K562 (cell line): ENCODE measurements around the gene CACNA1S. TPM values are rescaled to one million over a fixed set of nuclear protein-coding genes. Genes with fewer than 3 reads are reported as not detected.

Source experiments
- CHD1 ChIP-seq: fragments of 200-600 bp; sonication (generic); IDR thresholded peaks from one replicate; pipeline ENCODE4 v1.6.1; 2012; ENCODE audit warnings: mild to moderate bottlenecking, moderate library complexity, low read length, inconsistent platforms
- POLR2B ChIP-seq: fragments of 450-650 bp; IDR thresholded peaks from 2 replicates; pipeline ENCODE4 v1.6.1; 2018; ENCODE audit warnings: low read depth; ENCODE audit not compliant: partially characterized antibody
- POLR2H ChIP-seq: IDR thresholded peaks from 2 replicates; pipeline ENCODE4 v1.6.1; 2016; ENCODE audit warnings: missing genetic modification characterization, low read depth, mild to moderate bottlenecking, control low read depth, missing compliant biosample characterization, moderate library complexity
- SLC30A9 ChIP-seq: fragments of 250-450 bp; sonication (Bioruptor Pico); IDR thresholded peaks from 2 replicates; pipeline ENCODE4 v1.8.0; 2022; ENCODE audit warnings: mild to moderate bottlenecking, moderate library complexity
- ZC3H11A ChIP-seq: IDR thresholded peaks from 2 replicates; pipeline ENCODE4 v1.6.1; 2012; ENCODE audit warnings: low read depth, low read length, improper control_type of control experiment
- polyA plus RNA-seq, 8 experiments: library from polyadenylated mRNA; depleted of rRNA in 4 of 8; stranded (reverse) in 5 of 8; unstranded in 3 of 8; fragments of >200 nt; fragmentation: Nextera tagmentation in 2 of 8; fragmentation: Illumina TruSeq in 1 of 8; extraction: Ambion mirVana in 2 of 8; extraction: Trizol in 1 of 8; gene quantifications; 2 replicates each; pipeline versions ENCODE4 v1.2.1 to v1.2.3, GENCODE V29; 2011 to 2014; ENCODE audit warnings: inconsistent platforms in 1 of 8, missing spikeins in 1 of 8
- total RNA-seq, 7 experiments: library from RNA; depleted of rRNA in 6 of 7; stranded (reverse); fragments of >200 nt in 6 of 7; fragmentation: Illumina TruSeq in 2 of 7; extraction: Trizol in 2 of 7; gene quantifications; 2 replicates each; pipeline versions ENCODE4 v1.2.1 to v1.2.3, GENCODE V29; 2011 to 2021; ENCODE audit warnings: low replicate concordance in 1 of 7
- TF ChIP-seq, protein P1 (sequence below): fragments of 250-450 bp; sonication (Bioruptor Pico); IDR thresholded peaks from 2 replicates; pipeline ENCODE4 v1.4.0; 2020; ENCODE audit warnings: mild to moderate bottlenecking, moderate library complexity
- TF ChIP-seq, protein P2 (sequence below): fragments of 450-650 bp; IDR thresholded peaks from 2 replicates; pipeline ENCODE4 v1.6.1; 2018; ENCODE audit warnings: mild to moderate bottlenecking, low read depth; ENCODE audit not compliant: partially characterized antibody
- TF ChIP-seq, protein P3 (sequence below): fragments of 250-450 bp; sonication (Bioruptor Pico); IDR thresholded peaks from 2 replicates; pipeline ENCODE4 v1.4.0; 2020; ENCODE audit warnings: borderline replicate concordance
- TF ChIP-seq, protein P4 (sequence below): fragments of 250-450 bp; sonication (Bioruptor Pico); IDR thresholded peaks from 2 replicates; pipeline ENCODE4 v1.8.0; 2022; ENCODE audit warnings: inconsistent platforms
- TF ChIP-seq, protein P5 (sequence below): fragments of 150-350 bp; conservative IDR thresholded peaks from 2 replicates; pipeline ENCODE4 v1.6.1; 2014; ENCODE audit warnings: low read length
- TF ChIP-seq, protein P6 (sequence below): fragments of 450-650 bp; IDR thresholded peaks from 2 replicates; pipeline ENCODE4 v1.6.1; 2016; ENCODE audit warnings: mild to moderate bottlenecking

The CACNA1S gene
- total and polyA plus RNA-seq, 9 of the 15 experiments (the other 6 are each of a cell fraction or from before 2014, with no cell fraction given), result not detected

DNA sequence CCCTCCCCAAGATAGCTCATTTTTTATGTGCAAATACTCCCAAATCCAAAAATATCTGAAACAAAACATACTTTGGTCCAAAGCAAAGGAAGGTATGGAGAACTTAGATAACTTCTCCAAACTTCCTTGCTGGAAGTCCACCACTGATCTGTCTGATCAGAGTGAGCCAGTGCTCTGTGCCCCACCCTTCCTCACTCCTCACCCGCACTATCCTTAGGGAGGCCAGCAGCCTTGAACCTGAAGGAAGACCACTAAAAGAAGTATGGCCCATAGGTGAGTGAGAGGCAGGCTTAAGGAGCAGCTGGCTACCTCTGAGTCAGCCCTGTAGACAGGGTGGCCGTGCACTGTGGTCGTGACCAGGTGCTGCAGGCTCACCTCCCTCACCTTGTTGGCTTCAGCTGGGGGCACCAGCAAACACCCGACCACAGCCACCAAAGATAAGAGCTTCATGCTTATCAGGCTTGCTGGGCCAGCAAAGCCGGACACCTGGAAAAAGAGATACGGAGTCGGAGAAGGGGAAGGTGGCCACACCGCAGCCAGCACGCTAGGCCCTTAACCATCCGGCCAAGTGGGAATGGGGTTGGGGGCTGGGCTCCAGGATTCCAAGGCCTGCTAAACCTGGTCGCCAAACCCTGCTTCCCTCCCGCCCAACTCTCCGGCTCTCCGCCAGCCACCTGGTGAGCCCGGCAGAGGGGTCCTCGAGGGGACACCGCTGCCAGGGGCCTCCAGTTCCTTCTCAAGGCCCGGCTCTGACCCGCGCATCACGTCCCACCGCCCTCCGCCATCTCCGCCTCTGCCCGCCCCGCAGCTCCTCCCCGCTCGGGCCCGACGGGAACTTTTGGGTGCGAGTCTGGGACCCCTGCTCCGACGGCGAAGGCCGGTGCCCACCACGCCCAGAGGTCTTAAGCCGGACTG is 41.5 kb upstream of the CACNA1S start (continued):
- TF ChIP-seq, protein P1, sequence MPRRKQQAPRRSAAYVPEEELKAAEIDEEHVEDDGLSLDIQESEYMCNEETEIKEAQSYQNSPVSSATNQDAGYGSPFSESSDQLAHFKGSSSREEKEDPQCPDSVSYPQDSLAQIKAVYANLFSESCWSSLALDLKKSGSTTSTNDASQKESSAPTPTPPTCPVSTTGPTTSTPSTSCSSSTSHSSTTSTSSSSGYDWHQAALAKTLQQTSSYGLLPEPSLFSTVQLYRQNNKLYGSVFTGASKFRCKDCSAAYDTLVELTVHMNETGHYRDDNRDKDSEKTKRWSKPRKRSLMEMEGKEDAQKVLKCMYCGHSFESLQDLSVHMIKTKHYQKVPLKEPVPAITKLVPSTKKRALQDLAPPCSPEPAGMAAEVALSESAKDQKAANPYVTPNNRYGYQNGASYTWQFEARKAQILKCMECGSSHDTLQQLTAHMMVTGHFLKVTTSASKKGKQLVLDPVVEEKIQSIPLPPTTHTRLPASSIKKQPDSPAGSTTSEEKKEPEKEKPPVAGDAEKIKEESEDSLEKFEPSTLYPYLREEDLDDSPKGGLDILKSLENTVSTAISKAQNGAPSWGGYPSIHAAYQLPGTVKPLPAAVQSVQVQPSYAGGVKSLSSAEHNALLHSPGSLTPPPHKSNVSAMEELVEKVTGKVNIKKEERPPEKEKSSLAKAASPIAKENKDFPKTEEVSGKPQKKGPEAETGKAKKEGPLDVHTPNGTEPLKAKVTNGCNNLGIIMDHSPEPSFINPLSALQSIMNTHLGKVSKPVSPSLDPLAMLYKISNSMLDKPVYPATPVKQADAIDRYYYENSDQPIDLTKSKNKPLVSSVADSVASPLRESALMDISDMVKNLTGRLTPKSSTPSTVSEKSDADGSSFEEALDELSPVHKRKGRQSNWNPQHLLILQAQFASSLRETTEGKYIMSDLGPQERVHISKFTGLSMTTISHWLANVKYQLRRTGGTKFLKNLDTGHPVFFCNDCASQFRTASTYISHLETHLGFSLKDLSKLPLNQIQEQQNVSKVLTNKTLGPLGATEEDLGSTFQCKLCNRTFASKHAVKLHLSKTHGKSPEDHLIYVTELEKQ, result no peak
- TF ChIP-seq POLR2B, result no peak
- TF ChIP-seq, protein P2, sequence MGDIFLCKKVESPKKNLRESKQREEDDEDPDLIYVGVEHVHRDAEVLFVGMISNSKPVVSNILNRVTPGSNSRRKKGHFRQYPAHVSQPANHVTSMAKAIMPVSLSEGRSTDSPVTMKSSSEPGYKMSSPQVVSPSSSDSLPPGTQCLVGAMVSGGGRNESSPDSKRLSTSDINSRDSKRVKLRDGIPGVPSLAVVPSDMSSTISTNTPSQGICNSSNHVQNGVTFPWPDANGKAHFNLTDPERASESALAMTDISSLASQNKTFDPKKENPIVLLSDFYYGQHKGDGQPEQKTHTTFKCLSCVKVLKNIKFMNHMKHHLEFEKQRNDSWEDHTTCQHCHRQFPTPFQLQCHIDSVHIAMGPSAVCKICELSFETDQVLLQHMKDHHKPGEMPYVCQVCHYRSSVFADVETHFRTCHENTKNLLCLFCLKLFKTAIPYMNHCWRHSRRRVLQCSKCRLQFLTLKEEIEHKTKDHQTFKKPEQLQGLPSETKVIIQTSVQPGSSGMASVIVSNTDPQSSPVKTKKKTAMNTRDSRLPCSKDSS, result no peak
- TF ChIP-seq CHD1, result no peak
- TF ChIP-seq, protein P3, sequence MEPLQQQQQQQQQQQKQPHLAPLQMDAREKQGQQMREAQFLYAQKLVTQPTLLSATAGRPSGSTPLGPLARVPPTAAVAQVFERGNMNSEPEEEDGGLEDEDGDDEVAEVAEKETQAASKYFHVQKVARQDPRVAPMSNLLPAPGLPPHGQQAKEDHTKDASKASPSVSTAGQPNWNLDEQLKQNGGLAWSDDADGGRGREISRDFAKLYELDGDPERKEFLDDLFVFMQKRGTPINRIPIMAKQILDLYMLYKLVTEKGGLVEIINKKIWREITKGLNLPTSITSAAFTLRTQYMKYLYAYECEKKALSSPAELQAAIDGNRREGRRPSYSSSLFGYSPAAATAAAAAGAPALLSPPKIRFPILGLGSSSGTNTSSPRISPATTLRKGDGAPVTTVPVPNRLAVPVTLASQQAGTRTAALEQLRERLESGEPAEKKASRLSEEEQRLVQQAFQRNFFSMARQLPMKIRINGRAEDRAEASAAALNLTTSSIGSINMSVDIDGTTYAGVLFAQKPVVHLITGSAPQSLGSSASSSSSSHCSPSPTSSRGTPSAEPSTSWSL (CRISPR knock-in tag), result no peak
- TF ChIP-seq, protein P4, sequence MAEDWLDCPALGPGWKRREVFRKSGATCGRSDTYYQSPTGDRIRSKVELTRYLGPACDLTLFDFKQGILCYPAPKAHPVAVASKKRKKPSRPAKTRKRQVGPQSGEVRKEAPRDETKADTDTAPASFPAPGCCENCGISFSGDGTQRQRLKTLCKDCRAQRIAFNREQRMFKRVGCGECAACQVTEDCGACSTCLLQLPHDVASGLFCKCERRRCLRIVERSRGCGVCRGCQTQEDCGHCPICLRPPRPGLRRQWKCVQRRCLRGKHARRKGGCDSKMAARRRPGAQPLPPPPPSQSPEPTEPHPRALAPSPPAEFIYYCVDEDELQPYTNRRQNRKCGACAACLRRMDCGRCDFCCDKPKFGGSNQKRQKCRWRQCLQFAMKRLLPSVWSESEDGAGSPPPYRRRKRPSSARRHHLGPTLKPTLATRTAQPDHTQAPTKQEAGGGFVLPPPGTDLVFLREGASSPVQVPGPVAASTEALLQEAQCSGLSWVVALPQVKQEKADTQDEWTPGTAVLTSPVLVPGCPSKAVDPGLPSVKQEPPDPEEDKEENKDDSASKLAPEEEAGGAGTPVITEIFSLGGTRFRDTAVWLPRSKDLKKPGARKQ (CRISPR knock-in tag), result no peak
- no peak for TF ChIP-seq ZC3H11A
- TF ChIP-seq SLC30A9, result no peak
- TF ChIP-seq POLR2H (tag), result no peak
- TF ChIP-seq, protein P5, sequence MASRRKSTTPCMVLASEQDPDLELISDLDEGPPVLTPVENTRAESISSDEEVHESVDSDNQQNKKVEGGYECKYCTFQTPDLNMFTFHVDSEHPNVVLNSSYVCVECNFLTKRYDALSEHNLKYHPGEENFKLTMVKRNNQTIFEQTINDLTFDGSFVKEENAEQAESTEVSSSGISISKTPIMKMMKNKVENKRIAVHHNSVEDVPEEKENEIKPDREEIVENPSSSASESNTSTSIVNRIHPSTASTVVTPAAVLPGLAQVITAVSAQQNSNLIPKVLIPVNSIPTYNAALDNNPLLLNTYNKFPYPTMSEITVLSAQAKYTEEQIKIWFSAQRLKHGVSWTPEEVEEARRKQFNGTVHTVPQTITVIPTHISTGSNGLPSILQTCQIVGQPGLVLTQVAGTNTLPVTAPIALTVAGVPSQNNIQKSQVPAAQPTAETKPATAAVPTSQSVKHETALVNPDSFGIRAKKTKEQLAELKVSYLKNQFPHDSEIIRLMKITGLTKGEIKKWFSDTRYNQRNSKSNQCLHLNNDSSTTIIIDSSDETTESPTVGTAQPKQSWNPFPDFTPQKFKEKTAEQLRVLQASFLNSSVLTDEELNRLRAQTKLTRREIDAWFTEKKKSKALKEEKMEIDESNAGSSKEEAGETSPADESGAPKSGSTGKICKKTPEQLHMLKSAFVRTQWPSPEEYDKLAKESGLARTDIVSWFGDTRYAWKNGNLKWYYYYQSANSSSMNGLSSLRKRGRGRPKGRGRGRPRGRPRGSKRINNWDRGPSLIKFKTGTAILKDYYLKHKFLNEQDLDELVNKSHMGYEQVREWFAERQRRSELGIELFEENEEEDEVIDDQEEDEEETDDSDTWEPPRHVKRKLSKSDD, result no peak
- TF ChIP-seq, protein P6, sequence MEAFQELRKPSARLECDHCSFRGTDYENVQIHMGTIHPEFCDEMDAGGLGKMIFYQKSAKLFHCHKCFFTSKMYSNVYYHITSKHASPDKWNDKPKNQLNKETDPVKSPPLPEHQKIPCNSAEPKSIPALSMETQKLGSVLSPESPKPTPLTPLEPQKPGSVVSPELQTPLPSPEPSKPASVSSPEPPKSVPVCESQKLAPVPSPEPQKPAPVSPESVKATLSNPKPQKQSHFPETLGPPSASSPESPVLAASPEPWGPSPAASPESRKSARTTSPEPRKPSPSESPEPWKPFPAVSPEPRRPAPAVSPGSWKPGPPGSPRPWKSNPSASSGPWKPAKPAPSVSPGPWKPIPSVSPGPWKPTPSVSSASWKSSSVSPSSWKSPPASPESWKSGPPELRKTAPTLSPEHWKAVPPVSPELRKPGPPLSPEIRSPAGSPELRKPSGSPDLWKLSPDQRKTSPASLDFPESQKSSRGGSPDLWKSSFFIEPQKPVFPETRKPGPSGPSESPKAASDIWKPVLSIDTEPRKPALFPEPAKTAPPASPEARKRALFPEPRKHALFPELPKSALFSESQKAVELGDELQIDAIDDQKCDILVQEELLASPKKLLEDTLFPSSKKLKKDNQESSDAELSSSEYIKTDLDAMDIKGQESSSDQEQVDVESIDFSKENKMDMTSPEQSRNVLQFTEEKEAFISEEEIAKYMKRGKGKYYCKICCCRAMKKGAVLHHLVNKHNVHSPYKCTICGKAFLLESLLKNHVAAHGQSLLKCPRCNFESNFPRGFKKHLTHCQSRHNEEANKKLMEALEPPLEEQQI, result peak; percentile 61; the same call in 1 of the 2 replicates
